Mesendoderm (in vitro differentiated cells): ENCODE data around the gene NUP107.
"Not testable (repeated sequence)": the region's sequence is repeated elsewhere in the genome, so short reads cannot be mapped to it uniquely, and the experiment has no call there.

Source experiments
- DNase-seq: peaks from one replicate; pipeline ENCODE4 v3.0.0; 2013
- H2AK5ac ChIP-seq: 2 replicates; pipeline ENCODE4 v1.6.1; 2013; ENCODE audit warnings: low read length, inconsistent platforms
- H2BK120ac ChIP-seq: 2 replicates; pipeline ENCODE4 v1.6.1; 2013; ENCODE audit warnings: low read depth, mild to moderate bottlenecking, low read length, moderate library complexity, mixed read lengths
- H2BK15ac ChIP-seq: replicated peaks from 2 replicates; pipeline ENCODE4 v1.6.1; 2013; ENCODE audit warnings: low read depth, mild to moderate bottlenecking, moderate library complexity
- H2BK5ac ChIP-seq: 2 replicates; pipeline ENCODE4 v1.6.1; 2013; ENCODE audit warnings: low read length, inconsistent platforms
- H3K18ac ChIP-seq: 2 replicates; pipeline ENCODE4 v1.6.1; 2013; ENCODE audit warnings: mild to moderate bottlenecking, low read length, mixed read lengths
- H3K23ac ChIP-seq: one replicate; pipeline ENCODE4 v1.6.1; 2013; ENCODE audit warnings: low read length
- H3K27ac ChIP-seq: 2 replicates; pipeline ENCODE4 v1.5.1; 2013; ENCODE audit warnings: low read depth, mild to moderate bottlenecking, inconsistent platforms, low read length, moderate library complexity
- H3K27me3 ChIP-seq: 2 replicates; pipeline ENCODE4 v1.6.1; 2013; ENCODE audit warnings: low read length, control low read depth, mild to moderate bottlenecking, inconsistent platforms; ENCODE audit not compliant: insufficient read depth, poor library complexity
- H3K36me3 ChIP-seq: 2 replicates; pipeline ENCODE4 v1.6.1; 2013; ENCODE audit warnings: low read length, inconsistent platforms; ENCODE audit not compliant: control insufficient read depth, insufficient read depth
- H3K4ac ChIP-seq: one replicate; pipeline ENCODE4 v1.6.1; 2013; ENCODE audit warnings: low read depth, mild to moderate bottlenecking, low read length, moderate library complexity
- H3K4me1 ChIP-seq: 2 replicates; pipeline ENCODE4 v1.6.1; 2013; ENCODE audit warnings: low read depth, low read length, inconsistent platforms; ENCODE audit not compliant: control insufficient read depth
- H3K4me2 ChIP-seq: 2 replicates; pipeline ENCODE4 v1.6.1; 2013; ENCODE audit warnings: low read length
- H3K4me3 ChIP-seq: 2 replicates; pipeline ENCODE4 v1.5.1; 2013; ENCODE audit warnings: mild to moderate bottlenecking, low read length
- H3K56ac ChIP-seq: one replicate; pipeline ENCODE4 v1.6.1; 2013; ENCODE audit warnings: low read length
- H3K79me1 ChIP-seq: 2 replicates; pipeline ENCODE4 v1.6.1; 2013; ENCODE audit warnings: low read length, inconsistent platforms
- H3K79me2 ChIP-seq: 2 replicates; pipeline ENCODE4 v1.6.1; 2013; ENCODE audit warnings: mild to moderate bottlenecking, low read length; ENCODE audit not compliant: control insufficient read depth, insufficient read depth
- H3K9ac ChIP-seq: 2 replicates; pipeline ENCODE4 v1.6.1; 2013; ENCODE audit warnings: low read length, inconsistent platforms
- H4K5ac ChIP-seq: one replicate; pipeline ENCODE4 v1.6.1; 2013; ENCODE audit warnings: low read length
- H4K8ac ChIP-seq: one replicate; pipeline ENCODE4 v1.6.1; 2013; ENCODE audit warnings: low read depth, mild to moderate bottlenecking, control low read depth, low read length, moderate library complexity
- WGBS: extraction: QIAGEN DNeasy Blood & Tissue Kit; methylation state at CpG from one replicate; pipeline ENCODE4 v1.1.7; 2013; ENCODE audit warnings: low lambda C conversion rate, missing lambda C conversion rate; ENCODE audit not compliant: insufficient coverage; ENCODE audit errors: extremely low coverage; 5-methylcytosine and 5-hydroxymethylcytosine counted together

The NUP107 gene

GRCh38 chr12:68667896-68668295 is 18.9 kb upstream of the NUP107 start:
- WGBS, result no CpG with 5 or more reads among the region's 1 CpG
- DNase-seq, result peak; percentile 33
- H2BK15ac ChIP-seq, result no peak overlapping the region

DNA sequence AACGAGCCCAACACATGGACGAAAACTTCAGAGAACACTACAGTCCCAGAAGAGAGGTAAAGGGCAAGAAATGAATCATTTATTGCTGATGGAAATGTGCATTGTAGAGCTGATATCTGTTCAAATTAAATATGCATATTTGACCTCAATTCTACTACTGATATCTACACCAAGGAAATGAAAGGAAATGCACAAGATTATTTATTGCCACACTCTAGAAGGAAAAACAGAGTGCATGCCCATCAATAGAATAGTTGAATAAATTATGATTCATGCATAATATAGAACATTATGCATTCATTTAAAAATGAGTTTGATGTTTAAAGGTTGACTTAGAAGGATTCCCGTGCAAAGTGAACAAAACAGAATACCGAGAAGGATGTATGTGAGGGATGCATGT is 15.6 kb upstream of the NUP107 start:
- no peak overlapping the region for H3K4me3 ChIP-seq

More at GRCh38 chr12:68667896-68668295, 18.9 kb upstream of the NUP107 start:
- Histone ChIP-seq H4K5ac (no peak overlapping the region), H3K79me1 (no peaks in the 10 kb centered on the region), H3K27ac (no peak overlapping the region), H2BK5ac (no peak overlapping the region), H3K4me2 (no peak overlapping the region), H3K4ac (no peak overlapping the region), H3K18ac (no peak overlapping the region), H4K8ac (no peak overlapping the region), H3K9ac (no peak overlapping the region), H3K23ac (no peak overlapping the region), H2AK5ac (no peak overlapping the region), H3K4me3 (no peak overlapping the region), H3K56ac (no peak overlapping the region), H3K27me3 (no peaks in the 10 kb centered on the region), H3K4me1 (no peaks in the 10 kb centered on the region), H3K36me3 (no peaks in the 10 kb centered on the region), H2BK120ac (no peak overlapping the region), H3K79me2 (no peaks in the 10 kb centered on the region)

GRCh38 chr12:68673788-68674187 is 13.0 kb upstream of the NUP107 start:
- Histone ChIP-seq H3K36me3 (no peaks in the 10 kb centered on the region), H3K18ac (no peak overlapping the region), H4K5ac (no peak overlapping the region), H3K79me1 (no peaks in the 10 kb centered on the region), H3K4ac (no peak overlapping the region), H2BK120ac (no peak overlapping the region), H3K9ac (no peak overlapping the region), H3K56ac (no peak overlapping the region), H3K4me3 (no peak overlapping the region), H3K79me2 (no peaks in the 10 kb centered on the region), H3K27ac (no peak overlapping the region), H2BK15ac (no peak overlapping the region), H3K27me3 (no peaks in the 10 kb centered on the region), H2AK5ac (no peak overlapping the region), H4K8ac (no peak overlapping the region), H3K4me1 (no peaks in the 10 kb centered on the region), H3K23ac (no peak overlapping the region), H3K4me2 (no peak overlapping the region), H2BK5ac (no peak overlapping the region)
- WGBS, result no CpG with 5 or more reads among the region's 4 CpGs
- DNase-seq, result no peak

More for the DNA sequence above, 15.6 kb upstream of the NUP107 start:
- no peak overlapping the region for H2BK120ac ChIP-seq
- no peaks in the 10 kb centered on the region for H3K79me1 ChIP-seq
- no peaks in the 10 kb centered on the region for H3K36me3 ChIP-seq
- no peak overlapping the region for H3K23ac ChIP-seq
- no peak overlapping the region for H2BK15ac ChIP-seq
- H4K5ac ChIP-seq, result no peak overlapping the region
- H3K4ac ChIP-seq, result no peak overlapping the region
- H3K9ac ChIP-seq, result no peak overlapping the region
- H4K8ac ChIP-seq, result no peak overlapping the region
- H3K27ac ChIP-seq, result no peak overlapping the region
- H3K56ac ChIP-seq, result no peak overlapping the region
- no peak overlapping the region for H3K4me2 ChIP-seq
- H3K18ac ChIP-seq, result no peak overlapping the region
- DNase-seq, result no peak
- H3K27me3 ChIP-seq, result no peaks in the 10 kb centered on the region
- H3K4me1 ChIP-seq, result no peaks in the 10 kb centered on the region
- H2AK5ac ChIP-seq, result no peak overlapping the region
- no peak overlapping the region for H2BK5ac ChIP-seq
- WGBS, result no CpG with 5 or more reads among the region's 4 CpGs
- no peaks in the 10 kb centered on the region for H3K79me2 ChIP-seq

GRCh38 chr12:68674376-68674775 is 12.4 kb upstream of the NUP107 start:
- H2BK120ac ChIP-seq, result no peak overlapping the region
- H3K18ac ChIP-seq, result no peak overlapping the region
- no peak overlapping the region for H3K9ac ChIP-seq
- no peaks in the 10 kb centered on the region for H3K79me1 ChIP-seq
- no peak overlapping the region for H3K56ac ChIP-seq
- H2BK5ac ChIP-seq, result no peak overlapping the region
- no peak overlapping the region for H3K27ac ChIP-seq
- no peak overlapping the region for H3K4me2 ChIP-seq
- DNase-seq, result no peak
- no peaks in the 10 kb centered on the region for H3K4me1 ChIP-seq
- H3K23ac ChIP-seq, result no peak overlapping the region
- H4K8ac ChIP-seq, result no peak overlapping the region
- H2BK15ac ChIP-seq, result no peak overlapping the region
- H4K5ac ChIP-seq, result no peak overlapping the region
- H2AK5ac ChIP-seq, result no peak overlapping the region
- no peaks in the 10 kb centered on the region for H3K27me3 ChIP-seq
- H3K36me3 ChIP-seq, result no peaks in the 10 kb centered on the region
- no peaks in the 10 kb centered on the region for H3K79me2 ChIP-seq
- H3K4me3 ChIP-seq, result no peak overlapping the region
- H3K4ac ChIP-seq, result no peak overlapping the region

GRCh38 chr12:68675101-68675842 is 11.5 kb upstream of the NUP107 start:
- Histone ChIP-seq H3K9ac (no peak overlapping the region), H2BK5ac (no peak overlapping the region), H3K27ac (no peak overlapping the region), H3K18ac (no peak overlapping the region), H3K79me1 (no peaks in the 10 kb centered on the region), H4K8ac (no peak overlapping the region), H3K36me3 (no peaks in the 10 kb centered on the region), H2BK15ac (no peak overlapping the region), H3K4me1 (no peaks in the 10 kb centered on the region), H4K5ac (no peak overlapping the region), H3K27me3 (no peaks in the 10 kb centered on the region), H3K4me2 (no peak overlapping the region), H3K56ac (no peak overlapping the region), H3K4ac (no peak overlapping the region), H3K79me2 (no peaks in the 10 kb centered on the region), H2AK5ac (no peak overlapping the region), H2BK120ac (no peak overlapping the region), H3K4me3 (no peak overlapping the region), H3K23ac (no peak overlapping the region)
- WGBS, result no CpG with 5 or more reads among the region's 5 CpGs
- DNase-seq, result peak; percentile 22

- WGBS, result no CpG with 5 or more reads among the region's 5 CpGs
- not testable (repeated sequence) for H3K27me3 ChIP-seq, H3K4me2 ChIP-seq, H3K9ac ChIP-seq, H4K5ac ChIP-seq, H3K79me2 ChIP-seq, H2AK5ac ChIP-seq, H3K56ac ChIP-seq, H3K79me1 ChIP-seq, H3K4me1 ChIP-seq, H2BK15ac ChIP-seq, H3K23ac ChIP-seq, H3K4me3 ChIP-seq, H2BK120ac ChIP-seq, H3K27ac ChIP-seq, H3K18ac ChIP-seq, H3K4ac ChIP-seq, H2BK5ac ChIP-seq, DNase-seq, H3K36me3 ChIP-seq, H4K8ac ChIP-seq
Measured at GRCh38 chr12:68676854-68677253, 9.9 kb upstream of the NUP107 start.
